Liver (tissue), 9 donors: ENCODE data around the gene NAAA. TPM values are rescaled to one million over a fixed set of nuclear protein-coding genes. Genes with fewer than 3 reads are reported as not detected.

Source experiments
- DNase-seq: peaks from one replicate; pipeline ENCODE4 v3.0.0-alpha.2; 2017; ENCODE audit warnings: low spot score
- H3K27ac ChIP-seq, 2 donors: one replicate each; pipeline ENCODE4 v1.7.0; 2013; ENCODE audit warnings: inconsistent platforms in 2 of 2, low read length in 2 of 2, control low read depth in 1 of 2, low read depth in 1 of 2, mild to moderate bottlenecking in 1 of 2
- H3K27me3 ChIP-seq, 4 donors: one replicate each; pipeline versions ENCODE4 v1.6.1 to v1.7.0; 2013; ENCODE audit warnings: low read length in 3 of 4, inconsistent platforms in 1 of 4, mild to moderate bottlenecking in 1 of 4, moderate library complexity in 1 of 4; ENCODE audit not compliant: control insufficient read depth in 4 of 4, insufficient read depth in 4 of 4
- H3K36me3 ChIP-seq, 4 donors: one replicate each; pipeline versions ENCODE4 v1.6.1 to v1.7.0; 2013; ENCODE audit warnings: low read length in 3 of 4, mild to moderate bottlenecking in 3 of 4, low read depth in 1 of 4, moderate library complexity in 1 of 4; ENCODE audit not compliant: control insufficient read depth in 4 of 4, insufficient read depth in 3 of 4
- H3K4me1 ChIP-seq, 4 donors: one replicate each; pipeline versions ENCODE4 v1.6.1 to v1.7.0; 2013; ENCODE audit warnings: low read length in 3 of 4, mild to moderate bottlenecking in 3 of 4, moderate library complexity in 1 of 4; ENCODE audit not compliant: control insufficient read depth in 4 of 4, insufficient read depth in 4 of 4
- H3K4me3 ChIP-seq, 3 donors: one replicate each; pipeline versions ENCODE4 v1.6.1 to v1.7.0; 2013; ENCODE audit warnings: low read length in 3 of 3, control low read depth in 1 of 3, low read depth in 1 of 3, mild to moderate bottlenecking in 1 of 3
- H3K9ac ChIP-seq, 2 donors: one replicate each; pipeline ENCODE4 v1.7.0; 2013; ENCODE audit warnings: low read length in 2 of 2, mild to moderate bottlenecking in 2 of 2, moderate library complexity in 2 of 2, control low read depth in 1 of 2, low read depth in 1 of 2
- H3K9me3 ChIP-seq, 4 donors: one replicate each; pipeline versions ENCODE4 v1.6.1 to v1.7.0; 2013; ENCODE audit warnings: low read length in 3 of 4; ENCODE audit not compliant: control insufficient read depth in 4 of 4
- FOXA1 ChIP-seq: IDR thresholded peaks from 2 replicates; pipeline ENCODE4 v1.6.1; 2016; ENCODE audit warnings: antibody characterized with exemption
- FOXA2 ChIP-seq: IDR thresholded peaks from 2 replicates; pipeline ENCODE4 v1.6.1; 2016; ENCODE audit warnings: antibody characterized with exemption
- GABPA ChIP-seq, 2 donors: IDR thresholded peaks in 1 of 2; conservative IDR thresholded peaks in 1 of 2; 2 replicates each; pipeline ENCODE4 v1.6.1; 2016; ENCODE audit warnings: antibody characterized with exemption in 2 of 2, mild to moderate bottlenecking in 1 of 2, moderate library complexity in 1 of 2
- HNF4A ChIP-seq, 2 donors: conservative IDR thresholded peaks; 2 replicates each; pipeline ENCODE4 v1.6.1; 2016; ENCODE audit warnings: antibody characterized with exemption in 2 of 2, mild to moderate bottlenecking in 2 of 2
- HNF4G ChIP-seq: IDR thresholded peaks from 2 replicates; pipeline ENCODE4 v1.6.1; 2016; ENCODE audit warnings: antibody characterized with exemption
- JUND ChIP-seq, 2 donors: IDR thresholded peaks; 2 replicates each; pipeline ENCODE4 v1.6.1; 2016; ENCODE audit warnings: antibody characterized with exemption in 2 of 2
- NR2F2 ChIP-seq: IDR thresholded peaks from 2 replicates; pipeline ENCODE4 v1.6.1; 2016; ENCODE audit warnings: antibody characterized with exemption
- RAD21 ChIP-seq, 2 donors: IDR thresholded peaks; 2 replicates each; pipeline ENCODE4 v1.6.1; 2016; ENCODE audit warnings: antibody characterized with exemption in 2 of 2, mild to moderate bottlenecking in 2 of 2
- RXRA ChIP-seq, 2 donors: IDR thresholded peaks; 2 replicates each; pipeline ENCODE4 v1.6.1; 2017 to 2018; ENCODE audit warnings: antibody characterized with exemption in 2 of 2, mild to moderate bottlenecking in 1 of 2
- SP1 ChIP-seq: IDR thresholded peaks from 2 replicates; pipeline ENCODE4 v1.6.1; 2018; ENCODE audit warnings: antibody characterized with exemption, mild to moderate bottlenecking
- TAF1 ChIP-seq: conservative IDR thresholded peaks from 2 replicates; pipeline ENCODE4 v1.6.1; 2016; ENCODE audit warnings: antibody characterized with exemption, mild to moderate bottlenecking
- YY1 ChIP-seq: IDR thresholded peaks from 2 replicates; pipeline ENCODE4 v1.6.1; 2016; ENCODE audit warnings: antibody characterized with exemption, mild to moderate bottlenecking
- WGBS: extraction: QIAGEN DNeasy Blood & Tissue Kit; methylation state at CpG from one replicate; pipeline ENCODE4 v1.1.7; 2013; 5-methylcytosine and 5-hydroxymethylcytosine counted together
- polyA plus RNA-seq, 2 donors: library from polyadenylated mRNA; stranded (reverse) in 1 of 2; unstranded in 1 of 2; fragments of 200-250 nt in 1 of 2; fragments of >200 nt in 1 of 2; fragmentation: Nextera tagmentation in 1 of 2; extraction: Ambion mirVana in 1 of 2; gene quantifications; one replicate each; pipeline versions ENCODE4 v1.2.1 to v1.2.3, GENCODE V29; 2013 to 2015
- total RNA-seq, 2 donors: library from RNA; depleted of rRNA; stranded (reverse); fragments of >200 nt; gene quantifications; one replicate each; pipeline ENCODE4 v1.2.3, GENCODE V29; 2014
- TF ChIP-seq, protein P1 (sequence below): IDR thresholded peaks from 2 replicates; pipeline ENCODE4 v1.6.1; 2016; ENCODE audit warnings: antibody characterized with exemption, mild to moderate bottlenecking
- TF ChIP-seq, protein P2 (sequence below): IDR thresholded peaks from 2 replicates; pipeline ENCODE4 v1.6.1; 2016; ENCODE audit warnings: antibody characterized with exemption
- TF ChIP-seq, protein P3 (sequence below): fragments of 150-350 bp; IDR thresholded peaks from 2 replicates; pipeline ENCODE4 v1.5.1; 2017; ENCODE audit warnings: improper control_type of control experiment, low read depth, low read length; ENCODE audit not compliant: missing input control
- donor health status: healthy.
- donor health status: healthy.
- donor health status: healthy.
- donor health status: healthy.
- donor health status: healthy.

Gene NAAA
- total and polyA plus RNA-seq, 4 donors: 42.2 to 122 (median 57.2) TPM

DNA sequence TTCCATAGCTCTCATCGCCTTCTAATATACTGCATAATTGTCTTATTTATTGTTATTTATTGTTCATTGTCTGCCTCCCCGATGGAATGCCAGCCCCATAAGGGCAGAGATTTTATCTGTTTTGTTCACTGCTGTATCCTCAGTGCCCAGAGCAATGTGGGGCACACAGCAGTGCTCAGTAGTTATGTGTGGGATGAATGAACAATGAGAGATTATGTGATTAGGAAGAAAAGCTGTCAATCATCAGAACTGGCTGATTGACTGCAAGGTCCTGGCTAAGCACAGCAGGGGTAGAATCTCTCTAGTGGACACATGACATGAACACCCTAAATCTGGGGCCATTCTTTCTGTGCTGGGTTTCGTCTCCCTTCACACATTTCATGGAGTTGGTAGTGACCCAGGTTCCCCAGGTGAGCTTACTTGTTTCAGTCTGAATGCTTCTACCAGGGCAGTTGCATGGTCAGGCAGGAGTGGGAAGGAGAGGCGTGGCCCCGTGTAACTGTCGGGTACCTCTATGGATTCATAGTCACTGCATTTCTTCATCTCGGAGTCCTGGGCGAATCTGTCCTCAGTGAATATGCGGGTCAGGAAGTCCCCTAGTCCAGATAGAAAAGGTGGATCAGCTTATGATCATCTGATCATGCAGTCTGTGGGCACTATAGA, 51.1 kb downstream of the NAAA start:
- H3K4me3 ChIP-seq: no peak overlapping the region
- H3K27ac ChIP-seq: no peak overlapping the region
- DNase-seq: no peak
- WGBS: 88% methylated on average over 9 of the region's 9 CpGs
- no peaks in the 10 kb centered on the region for H3K9me3 ChIP-seq
- no peak overlapping the region for H3K9ac ChIP-seq
- H3K27me3 ChIP-seq: no peaks in the 10 kb centered on the region
- H3K4me1 ChIP-seq: no peaks in the 10 kb centered on the region
- no peaks in the 10 kb centered on the region for H3K36me3 ChIP-seq
- TF ChIP-seq, protein P1, sequence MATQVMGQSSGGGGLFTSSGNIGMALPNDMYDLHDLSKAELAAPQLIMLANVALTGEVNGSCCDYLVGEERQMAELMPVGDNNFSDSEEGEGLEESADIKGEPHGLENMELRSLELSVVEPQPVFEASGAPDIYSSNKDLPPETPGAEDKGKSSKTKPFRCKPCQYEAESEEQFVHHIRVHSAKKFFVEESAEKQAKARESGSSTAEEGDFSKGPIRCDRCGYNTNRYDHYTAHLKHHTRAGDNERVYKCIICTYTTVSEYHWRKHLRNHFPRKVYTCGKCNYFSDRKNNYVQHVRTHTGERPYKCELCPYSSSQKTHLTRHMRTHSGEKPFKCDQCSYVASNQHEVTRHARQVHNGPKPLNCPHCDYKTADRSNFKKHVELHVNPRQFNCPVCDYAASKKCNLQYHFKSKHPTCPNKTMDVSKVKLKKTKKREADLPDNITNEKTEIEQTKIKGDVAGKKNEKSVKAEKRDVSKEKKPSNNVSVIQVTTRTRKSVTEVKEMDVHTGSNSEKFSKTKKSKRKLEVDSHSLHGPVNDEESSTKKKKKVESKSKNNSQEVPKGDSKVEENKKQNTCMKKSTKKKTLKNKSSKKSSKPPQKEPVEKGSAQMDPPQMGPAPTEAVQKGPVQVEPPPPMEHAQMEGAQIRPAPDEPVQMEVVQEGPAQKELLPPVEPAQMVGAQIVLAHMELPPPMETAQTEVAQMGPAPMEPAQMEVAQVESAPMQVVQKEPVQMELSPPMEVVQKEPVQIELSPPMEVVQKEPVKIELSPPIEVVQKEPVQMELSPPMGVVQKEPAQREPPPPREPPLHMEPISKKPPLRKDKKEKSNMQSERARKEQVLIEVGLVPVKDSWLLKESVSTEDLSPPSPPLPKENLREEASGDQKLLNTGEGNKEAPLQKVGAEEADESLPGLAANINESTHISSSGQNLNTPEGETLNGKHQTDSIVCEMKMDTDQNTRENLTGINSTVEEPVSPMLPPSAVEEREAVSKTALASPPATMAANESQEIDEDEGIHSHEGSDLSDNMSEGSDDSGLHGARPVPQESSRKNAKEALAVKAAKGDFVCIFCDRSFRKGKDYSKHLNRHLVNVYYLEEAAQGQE: no peak
- TF ChIP-seq NR2F2 (no peak), JUND (IDR thresholded peaks at IDR 0.05) (no peak), HNF4G (no peak), HNF4A (conservative IDR thresholded peaks at IDR 0.05) (no peak), YY1 (no peak), TAF1 (no peak), FOXA1 (no peak), GABPA (IDR thresholded peaks at IDR 0.05 in 1 of 2, conservative IDR thresholded peaks at IDR 0.05 in 1 of 2) (no peak), RAD21 (IDR thresholded peaks at IDR 0.05) (no peak), RXRA (IDR thresholded peaks at IDR 0.05) (no peak)
- TF ChIP-seq, protein P2, sequence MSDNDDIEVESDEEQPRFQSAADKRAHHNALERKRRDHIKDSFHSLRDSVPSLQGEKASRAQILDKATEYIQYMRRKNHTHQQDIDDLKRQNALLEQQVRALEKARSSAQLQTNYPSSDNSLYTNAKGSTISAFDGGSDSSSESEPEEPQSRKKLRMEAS: no peak
- TF ChIP-seq, protein P3, sequence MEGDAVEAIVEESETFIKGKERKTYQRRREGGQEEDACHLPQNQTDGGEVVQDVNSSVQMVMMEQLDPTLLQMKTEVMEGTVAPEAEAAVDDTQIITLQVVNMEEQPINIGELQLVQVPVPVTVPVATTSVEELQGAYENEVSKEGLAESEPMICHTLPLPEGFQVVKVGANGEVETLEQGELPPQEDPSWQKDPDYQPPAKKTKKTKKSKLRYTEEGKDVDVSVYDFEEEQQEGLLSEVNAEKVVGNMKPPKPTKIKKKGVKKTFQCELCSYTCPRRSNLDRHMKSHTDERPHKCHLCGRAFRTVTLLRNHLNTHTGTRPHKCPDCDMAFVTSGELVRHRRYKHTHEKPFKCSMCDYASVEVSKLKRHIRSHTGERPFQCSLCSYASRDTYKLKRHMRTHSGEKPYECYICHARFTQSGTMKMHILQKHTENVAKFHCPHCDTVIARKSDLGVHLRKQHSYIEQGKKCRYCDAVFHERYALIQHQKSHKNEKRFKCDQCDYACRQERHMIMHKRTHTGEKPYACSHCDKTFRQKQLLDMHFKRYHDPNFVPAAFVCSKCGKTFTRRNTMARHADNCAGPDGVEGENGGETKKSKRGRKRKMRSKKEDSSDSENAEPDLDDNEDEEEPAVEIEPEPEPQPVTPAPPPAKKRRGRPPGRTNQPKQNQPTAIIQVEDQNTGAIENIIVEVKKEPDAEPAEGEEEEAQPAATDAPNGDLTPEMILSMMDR: no peak

DNA sequence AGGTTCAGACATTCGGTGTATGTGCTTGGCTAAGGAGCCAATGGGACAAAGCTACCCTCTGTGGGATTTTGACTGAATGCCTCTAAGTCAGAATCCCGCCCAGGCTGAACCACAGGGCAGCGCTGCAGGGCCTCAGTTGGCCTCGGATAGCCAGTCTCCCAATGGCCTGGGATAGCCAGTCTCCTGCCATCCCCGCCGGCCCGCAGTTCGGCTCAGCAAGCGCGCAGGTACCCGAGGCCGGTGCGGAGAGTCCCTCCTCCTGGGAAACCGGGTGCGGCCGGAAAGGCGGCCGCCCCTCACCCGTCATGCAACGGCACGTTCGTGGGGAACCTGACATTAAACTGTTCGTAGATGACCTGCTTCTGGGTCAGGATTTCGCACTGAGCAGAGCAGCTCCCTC, 54.7 kb downstream of the NAAA start:
- DNase-seq: no peak
- H3K4me3 ChIP-seq: no peak overlapping the region
- TF ChIP-seq FOXA2 (no peak), YY1 (no peak), HNF4G (no peak), SP1 (no peak)
- 70% methylated on average over 24 of the region's 24 CpGs for WGBS
- no peak overlapping the region for H3K9ac ChIP-seq
- no peaks in the 10 kb centered on the region for H3K9me3 ChIP-seq
- H3K27ac ChIP-seq: no peak overlapping the region
- peaks cover 0 to 3% (median 0%) of the 10 kb centered on the region in 4 donors for H3K27me3 ChIP-seq
- H3K4me1 ChIP-seq: no peaks in the 10 kb centered on the region
- no peaks in the 10 kb centered on the region for H3K36me3 ChIP-seq
